ELR (cell line): Measurements from ENCODE around the gene LYPD3.
A peak's percentile ranks its signal among the peaks of the same experiment; 100 is the strongest.

ENCODE experiments used
- DNase-seq: peaks from one replicate; pipeline ENCODE4 v3.0.0-alpha.2; 2015; ENCODE audit warnings: low read depth

The LYPD3 gene

GRCh38 chr19:43485951-43486350 is 20.5 kb upstream of the LYPD3 start:
- DNase-seq = no peak

DNA sequence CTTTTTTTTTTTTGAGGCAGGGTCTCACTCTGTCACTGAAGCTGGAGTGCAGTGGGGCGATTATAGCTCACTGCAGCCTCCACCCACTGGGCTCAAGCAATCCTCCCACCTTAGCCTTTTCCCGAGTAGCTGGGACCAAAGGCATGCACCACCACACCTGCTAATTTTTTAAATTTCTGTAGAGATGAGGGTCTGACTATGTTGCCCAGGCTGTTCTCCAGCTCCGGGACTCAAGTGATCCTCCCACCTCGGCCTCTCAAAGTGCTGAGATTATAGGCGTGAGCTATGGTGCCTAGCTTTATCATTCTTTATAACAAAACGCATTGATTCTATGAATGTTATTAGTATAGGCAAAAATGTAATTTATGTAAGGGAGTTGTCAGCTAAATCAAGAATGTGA is 17.9 kb upstream of the LYPD3 start:
- no peak for DNase-seq

- no peak for DNase-seq
These were observed 16.8 kb upstream of the LYPD3 start for GRCh38 chr19:43482193-43482592.

DNA sequence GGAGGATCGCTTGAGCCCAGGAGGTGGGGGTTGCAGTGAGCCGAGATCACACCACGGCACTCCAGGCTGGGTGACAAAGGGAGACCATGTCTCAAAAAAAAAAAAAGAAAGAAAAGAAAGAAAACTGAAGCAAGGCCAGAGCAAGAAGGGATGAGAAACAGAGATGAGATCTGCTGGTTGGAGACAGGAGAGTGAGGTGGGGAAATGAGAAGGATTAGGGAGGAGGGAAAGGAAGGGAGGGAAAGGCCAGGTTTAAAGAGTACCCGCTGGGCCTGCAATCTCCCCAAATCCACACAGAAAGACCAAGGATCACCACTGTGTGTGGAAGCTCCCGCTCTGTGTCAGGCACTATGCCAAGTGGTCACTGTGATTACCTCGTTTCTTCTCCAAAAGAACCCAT is 16.3 kb upstream of the LYPD3 start:
- no peak for DNase-seq

DNA sequence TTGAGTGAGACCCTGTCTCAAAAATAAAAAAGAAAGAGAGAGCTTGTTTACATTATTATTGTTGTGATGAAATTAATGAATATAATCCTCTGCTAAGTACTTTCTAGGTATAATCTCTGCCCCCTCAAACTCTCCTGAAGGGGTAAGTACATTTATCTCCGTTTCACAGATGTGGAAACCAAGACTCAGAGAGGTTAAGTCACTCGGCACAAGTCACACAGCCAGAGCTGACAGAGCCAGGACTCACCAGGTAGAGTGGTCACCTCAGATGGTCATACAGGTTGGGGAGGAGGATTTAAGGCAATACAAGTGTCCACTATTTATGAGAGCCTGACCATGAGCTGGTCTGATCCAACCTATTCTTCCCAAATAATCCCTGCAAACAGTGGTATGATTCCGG is 15.2 kb upstream of the LYPD3 start:
- DNase-seq = no peak

- DNase-seq = no peak
These were observed 14.7 kb upstream of the LYPD3 start for GRCh38 chr19:43479961-43480561.

GRCh38 chr19:43479226-43479625 is 13.8 kb upstream of the LYPD3 start:
- no peak for DNase-seq

GRCh38 chr19:43478323-43478722 is 12.9 kb upstream of the LYPD3 start:
- no peak for DNase-seq

DNA sequence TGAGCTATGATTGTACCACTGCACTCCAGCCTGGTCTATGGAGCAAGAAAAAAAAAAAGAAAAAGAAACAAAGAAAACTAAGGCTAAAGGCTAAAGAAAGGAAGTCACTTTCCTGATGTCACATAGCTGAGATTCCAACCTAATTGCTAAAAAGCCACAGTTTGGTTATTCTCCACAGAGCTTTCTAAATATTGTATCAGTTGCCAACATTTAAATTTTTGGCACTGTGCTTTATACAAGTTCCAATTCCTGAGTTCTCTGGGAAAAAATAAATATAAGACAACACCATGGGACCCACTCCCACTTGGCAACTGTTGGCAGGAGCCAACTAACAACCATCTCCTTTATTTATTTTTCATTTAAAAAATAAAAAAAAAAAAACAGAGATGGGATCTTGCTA is 11.2 kb upstream of the LYPD3 start:
- DNase-seq = peak; percentile 84

DNA sequence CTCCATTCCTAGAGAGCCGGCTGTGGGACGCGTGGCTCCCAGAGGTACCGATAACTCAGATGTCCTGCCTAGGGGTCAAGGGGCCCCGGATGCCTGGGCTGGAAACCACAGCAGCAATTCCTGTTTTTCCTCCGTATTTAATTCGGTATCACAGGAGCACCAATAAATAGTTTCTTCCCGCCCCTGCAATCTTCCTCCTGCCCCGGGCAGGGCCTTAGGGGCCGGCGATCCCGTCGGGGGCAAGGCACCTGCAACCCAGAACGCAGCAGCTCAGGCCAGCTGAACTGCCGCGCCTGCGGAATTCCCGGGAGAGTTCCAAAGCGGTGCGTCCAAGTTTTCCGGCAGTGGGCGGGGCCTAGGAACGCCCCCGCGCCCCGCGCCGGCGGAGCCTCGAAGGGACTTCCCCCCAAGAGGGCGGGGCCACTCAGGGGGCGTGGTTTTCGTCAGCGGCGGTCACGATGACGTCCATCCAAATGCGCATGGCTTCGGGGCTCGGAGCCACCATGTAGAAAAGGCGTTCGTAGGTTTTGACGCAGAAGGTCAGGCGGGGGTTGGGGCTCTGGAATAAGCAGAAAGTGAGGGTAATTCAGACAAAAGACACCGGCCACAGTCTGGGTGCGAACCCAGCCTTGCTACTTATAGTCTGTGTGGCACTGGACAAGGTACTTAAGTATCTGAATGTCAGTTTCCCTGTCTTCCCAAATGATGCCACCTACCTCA is 9.7 kb upstream of the LYPD3 start:
- peak; percentile 94 for DNase-seq

- DNase-seq = no peak
These were observed 9.1 kb upstream of the LYPD3 start for GRCh38 chr19:43474487-43474886.

DNA sequence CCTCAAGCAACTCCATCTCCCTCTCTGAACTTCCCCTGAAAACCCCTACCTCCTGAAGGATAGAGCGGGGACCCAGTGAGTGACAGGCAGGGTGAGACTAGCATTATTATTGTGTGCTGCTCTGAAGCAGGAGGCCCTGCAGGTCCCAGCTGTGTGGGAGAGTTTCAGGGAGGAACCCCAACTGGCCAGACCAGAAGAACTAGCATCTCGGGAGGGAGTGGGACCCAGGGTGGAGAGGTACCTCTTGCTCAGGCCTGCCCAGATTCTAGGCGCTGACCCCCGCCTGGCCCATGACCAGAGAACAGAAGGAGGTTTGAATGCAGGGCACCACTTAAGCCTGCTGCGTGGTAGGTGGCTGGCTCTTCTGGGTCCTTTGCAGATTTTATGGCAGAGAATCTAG is 5.7 kb upstream of the LYPD3 start:
- no peak for DNase-seq

DNA sequence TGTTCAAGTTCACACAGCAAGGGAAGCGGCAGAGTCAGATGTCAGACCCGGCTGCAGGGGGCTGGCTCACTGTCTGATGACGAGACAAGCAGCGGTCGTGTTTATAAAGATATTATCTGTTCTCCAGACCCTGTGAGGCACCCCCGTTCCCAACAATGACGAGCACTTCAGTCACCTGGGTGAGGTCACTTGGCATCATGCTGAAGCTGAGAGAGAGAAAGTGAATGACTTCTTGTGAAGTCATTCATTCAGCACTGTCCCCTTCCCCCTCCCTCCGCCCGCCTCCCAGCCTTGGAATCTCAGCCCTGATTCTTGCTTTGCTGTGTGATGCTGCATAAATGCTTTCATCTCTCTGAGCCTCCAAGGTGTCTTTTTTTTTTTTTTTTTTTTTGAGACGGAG is 4.9 kb upstream of the LYPD3 start:
- peak; percentile 98 for DNase-seq

GRCh38 chr19:43469160-43469480 is 3.7 kb upstream of the LYPD3 start:
- DNase-seq = no peak

- DNase-seq = no peak
These were observed 3.1 kb upstream of the LYPD3 start for GRCh38 chr19:43468354-43469159.

GRCh38 chr19:43467730-43468129 is 2.3 kb upstream of the LYPD3 start:
- peak; percentile 77 for DNase-seq

DNA sequence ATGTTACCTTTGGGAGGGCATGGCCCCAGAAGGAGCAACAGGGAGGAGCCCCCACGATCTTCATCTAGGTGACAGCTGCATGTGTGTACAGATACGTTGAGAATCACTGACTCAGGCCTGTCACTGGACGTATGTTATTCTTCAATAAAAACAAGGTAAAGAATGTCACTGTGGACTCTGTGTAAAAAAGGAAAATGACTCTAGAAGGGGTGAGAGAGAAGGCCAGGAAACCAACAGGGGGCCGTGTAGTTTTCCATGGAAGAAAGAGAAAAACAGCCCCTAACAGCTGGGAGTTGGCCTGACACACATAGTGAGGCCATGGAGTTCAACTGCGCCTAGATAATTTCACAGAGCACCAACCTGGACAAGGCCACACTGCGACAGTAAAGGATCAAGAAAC is 1.9 kb upstream of the LYPD3 start:
- peak; percentile 35 for DNase-seq

- no peak for DNase-seq
These were observed 1.4 kb upstream of the LYPD3 start for GRCh38 chr19:43466793-43467192.

DNA sequence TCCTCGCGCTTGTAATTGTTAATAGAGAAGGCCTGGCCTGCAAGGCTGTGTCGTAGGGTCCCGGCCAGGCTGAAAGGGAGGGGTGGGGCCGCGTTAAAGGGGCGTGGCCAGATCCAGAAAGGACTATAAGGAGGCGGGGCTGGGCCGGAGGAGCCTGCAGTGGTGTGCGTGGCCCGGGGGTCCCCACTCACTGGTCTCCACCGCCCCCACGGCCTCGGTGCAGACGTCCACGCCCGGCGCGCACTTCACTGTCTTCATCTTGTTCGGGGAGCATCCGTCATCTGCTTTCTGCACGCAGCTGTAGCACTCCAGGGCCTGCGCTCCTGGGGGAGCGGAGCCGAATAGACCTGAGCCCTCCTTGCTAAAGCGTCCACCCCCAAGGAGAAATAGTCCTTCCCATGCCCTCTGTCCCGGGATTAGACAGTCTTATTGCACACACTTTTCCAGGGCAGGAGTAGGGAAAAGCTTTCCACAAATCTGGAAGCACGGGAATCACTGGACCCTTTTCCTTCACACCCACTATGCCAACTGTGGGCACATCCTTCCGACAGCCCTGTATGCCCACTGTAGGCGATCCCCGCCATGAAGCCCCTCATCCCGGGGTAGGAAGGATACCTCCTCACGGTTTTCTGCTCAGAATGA is 1.2 kb downstream of the LYPD3 start:
- no peak for DNase-seq

DNA sequence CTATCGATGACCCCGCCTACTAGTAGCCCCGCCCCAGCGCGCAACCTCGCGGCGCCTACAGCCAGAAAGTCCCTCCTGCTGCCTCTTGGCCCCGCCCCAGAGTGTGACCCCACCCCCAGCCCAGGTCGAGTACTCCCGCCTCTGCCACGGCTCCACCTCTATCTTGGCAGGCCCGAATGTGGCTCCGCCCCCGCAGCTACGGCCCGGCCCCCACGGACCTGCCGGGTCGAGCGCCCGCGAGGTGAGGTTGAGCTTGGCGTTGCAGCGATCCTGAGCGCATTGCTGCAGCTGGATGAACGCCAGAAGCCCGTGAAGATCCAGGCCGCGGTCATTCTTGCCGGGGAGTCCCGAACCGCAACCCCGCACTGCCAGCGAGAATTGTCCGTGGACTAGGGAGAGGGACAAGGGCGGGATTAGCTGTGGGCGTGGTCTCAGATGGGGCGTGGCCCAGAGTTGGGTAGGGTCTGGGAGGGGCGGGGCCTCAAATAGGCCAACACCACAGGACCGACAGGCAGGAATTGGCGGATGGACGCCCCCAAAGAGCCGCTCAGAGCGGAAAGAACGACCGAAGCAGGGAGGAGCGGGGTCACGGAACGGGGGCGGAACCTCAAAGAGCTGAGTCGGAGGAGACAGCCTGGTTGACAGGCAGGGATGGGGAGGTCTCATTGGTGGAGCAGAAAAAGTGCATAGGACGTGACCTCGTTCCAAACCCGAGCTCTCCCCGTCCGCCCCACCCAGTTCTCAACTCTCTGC is 1.9 kb downstream of the LYPD3 start:
- peak; percentile 93 for DNase-seq

DNA sequence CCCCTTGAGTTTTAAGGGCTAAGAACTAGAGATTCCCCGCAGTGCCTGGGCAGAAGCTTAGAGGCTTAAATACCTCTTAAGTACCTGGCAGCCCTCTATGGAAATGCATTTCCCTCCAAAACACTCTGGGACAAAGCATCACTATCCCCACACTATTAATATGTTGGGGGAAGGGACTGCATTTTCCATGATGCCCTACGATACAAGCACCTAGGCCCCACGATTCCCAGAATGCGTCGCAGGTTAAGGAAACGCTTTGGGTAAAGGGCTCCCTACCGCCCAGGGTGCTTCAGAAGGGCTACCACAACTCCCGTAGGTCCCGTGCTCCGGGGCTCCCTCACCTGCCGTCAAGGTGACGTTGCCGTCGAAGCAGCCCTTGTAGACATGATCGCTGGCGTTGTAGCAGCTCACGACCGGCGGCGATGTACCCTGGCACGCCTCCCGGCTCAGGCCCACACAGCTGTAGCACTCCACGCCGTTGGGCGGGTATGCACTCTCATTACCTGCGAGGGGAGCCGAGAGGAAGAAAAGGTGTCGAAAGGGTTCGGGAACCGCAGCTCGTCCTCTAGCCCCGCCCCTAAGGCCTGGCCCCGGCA is 2.5 kb downstream of the LYPD3 start:
- DNase-seq = no peak

DNA sequence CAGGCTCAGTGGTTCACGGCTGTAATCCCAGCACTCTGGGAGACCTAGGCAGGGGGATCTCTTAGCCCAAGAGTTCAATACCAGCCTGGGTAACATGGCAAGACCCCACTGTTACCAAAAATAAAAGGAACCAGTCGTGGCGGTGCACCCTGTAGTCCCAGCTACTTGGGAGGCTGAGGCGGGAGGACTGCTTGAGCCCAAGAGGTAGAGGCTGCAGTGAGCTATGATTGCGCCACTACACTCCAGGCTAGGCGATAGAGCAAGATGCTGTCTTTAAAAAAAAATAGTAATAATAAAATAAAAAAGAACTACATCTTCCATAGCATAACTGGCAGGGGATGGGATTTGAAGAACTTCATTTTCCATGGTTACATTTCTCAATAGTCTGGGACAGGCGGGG is 3.0 kb downstream of the LYPD3 start:
- DNase-seq = no peak
